GM12892 (cell line): ENCODE data around the gene TEKTIP1.

Source experiments
- POLR2A ChIP-seq: IDR thresholded peaks from 2 replicates; pipeline ENCODE4 v1.6.1; 2011; ENCODE audit warnings: low read depth, low read length, control low read depth
- POLR2AphosphoS5 ChIP-seq: IDR thresholded peaks from 2 replicates; pipeline ENCODE4 v1.6.1; 2011; ENCODE audit warnings: low read depth, low read length, control low read depth
- TAF1 ChIP-seq: IDR thresholded peaks from 2 replicates; pipeline ENCODE4 v1.6.1; 2011; ENCODE audit warnings: low read depth, mild to moderate bottlenecking, control low read depth, low read length, borderline replicate concordance

DNA sequence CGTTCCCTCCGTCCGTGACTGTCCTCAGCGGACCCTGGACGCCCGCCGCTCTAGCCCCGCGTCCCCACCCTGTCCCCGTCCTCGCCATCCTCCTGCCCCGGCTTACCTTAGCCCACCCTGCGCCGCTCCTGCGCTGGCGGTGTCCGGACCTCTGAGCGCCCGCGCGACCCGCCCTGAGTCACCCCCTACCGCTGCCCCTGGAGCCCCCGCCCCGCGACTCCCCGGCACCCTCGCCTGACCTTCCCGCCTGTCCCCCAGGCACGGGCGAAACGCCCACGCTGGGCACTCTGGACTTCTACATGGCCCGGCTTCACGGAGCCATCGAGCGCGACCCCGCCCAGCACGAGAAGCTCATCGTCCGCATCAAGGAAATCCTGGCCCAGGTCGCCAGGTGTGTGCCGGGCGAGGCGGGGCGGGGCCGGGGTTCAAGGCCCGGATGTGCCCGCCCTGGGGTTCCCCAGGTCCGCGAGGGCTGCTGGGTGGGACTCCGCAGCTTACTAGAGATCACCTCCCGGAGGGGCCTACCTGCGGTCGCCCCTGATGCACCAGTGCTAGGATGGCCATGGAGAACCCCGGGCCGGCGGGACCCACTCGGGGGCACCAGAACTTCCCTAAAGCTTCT lies 38.9 kb downstream of the TEKTIP1 start:
- TF ChIP-seq POLR2A: no peak
- no peak for TF ChIP-seq POLR2AphosphoS5
- no peak for TF ChIP-seq TAF1
